GM12801 (cell line): Measurements from ENCODE around the gene LAMP1.

Experiments
- TF ChIP-seq, protein P1 (sequence below): IDR thresholded peaks from one replicate; pipeline ENCODE4 v1.5.1; 2011; ENCODE audit warnings: control low read depth; ENCODE audit not compliant: insufficient read length; ENCODE audit errors: extremely low read depth

Gene LAMP1

DNA sequence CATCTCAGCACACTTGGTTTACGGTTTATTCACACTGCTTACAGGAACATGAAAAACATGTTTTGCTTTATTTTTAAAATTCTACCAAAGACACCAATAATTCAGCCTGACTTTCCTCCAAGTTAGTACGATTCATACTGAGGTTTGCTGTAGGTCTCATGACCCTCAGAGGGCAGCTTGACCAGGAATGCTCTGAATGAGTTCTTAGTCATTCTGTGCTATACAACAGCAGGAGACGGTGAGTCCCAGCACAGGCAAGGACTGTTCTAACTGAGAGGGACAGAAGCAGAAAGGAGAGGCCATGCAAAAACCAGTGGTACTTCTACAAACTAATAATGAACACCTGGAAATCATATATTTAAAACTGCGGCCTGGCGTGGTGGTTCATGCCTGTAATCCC lies 60.5 kb downstream of the LAMP1 start:
- TF ChIP-seq, protein P1, sequence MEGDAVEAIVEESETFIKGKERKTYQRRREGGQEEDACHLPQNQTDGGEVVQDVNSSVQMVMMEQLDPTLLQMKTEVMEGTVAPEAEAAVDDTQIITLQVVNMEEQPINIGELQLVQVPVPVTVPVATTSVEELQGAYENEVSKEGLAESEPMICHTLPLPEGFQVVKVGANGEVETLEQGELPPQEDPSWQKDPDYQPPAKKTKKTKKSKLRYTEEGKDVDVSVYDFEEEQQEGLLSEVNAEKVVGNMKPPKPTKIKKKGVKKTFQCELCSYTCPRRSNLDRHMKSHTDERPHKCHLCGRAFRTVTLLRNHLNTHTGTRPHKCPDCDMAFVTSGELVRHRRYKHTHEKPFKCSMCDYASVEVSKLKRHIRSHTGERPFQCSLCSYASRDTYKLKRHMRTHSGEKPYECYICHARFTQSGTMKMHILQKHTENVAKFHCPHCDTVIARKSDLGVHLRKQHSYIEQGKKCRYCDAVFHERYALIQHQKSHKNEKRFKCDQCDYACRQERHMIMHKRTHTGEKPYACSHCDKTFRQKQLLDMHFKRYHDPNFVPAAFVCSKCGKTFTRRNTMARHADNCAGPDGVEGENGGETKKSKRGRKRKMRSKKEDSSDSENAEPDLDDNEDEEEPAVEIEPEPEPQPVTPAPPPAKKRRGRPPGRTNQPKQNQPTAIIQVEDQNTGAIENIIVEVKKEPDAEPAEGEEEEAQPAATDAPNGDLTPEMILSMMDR: no peak

DNA sequence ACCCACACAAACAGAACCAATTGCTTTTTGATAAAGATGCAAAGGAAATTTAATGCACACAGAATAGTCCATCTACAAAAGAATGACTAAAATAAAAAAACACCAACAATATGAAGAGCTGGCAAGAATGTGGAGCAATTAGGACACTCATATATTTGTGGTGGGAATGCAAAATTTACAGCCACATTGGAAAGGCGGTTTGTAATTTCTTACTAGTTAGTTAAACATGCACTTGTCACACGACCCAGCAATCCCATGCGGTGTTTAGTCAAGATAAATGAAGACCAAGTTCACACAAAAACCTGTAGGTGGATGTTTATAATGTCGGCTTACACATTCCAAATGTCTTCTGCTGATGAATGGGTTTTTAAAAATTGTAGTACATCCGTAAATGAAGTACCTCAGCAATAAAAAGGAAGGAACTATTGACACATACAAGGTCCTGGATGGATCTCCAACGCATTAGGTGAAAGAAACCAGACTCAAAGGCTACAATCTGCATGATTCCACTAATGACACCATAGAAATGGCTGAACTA lies 61.7 kb downstream of the LAMP1 start:
- TF ChIP-seq, protein P1: no peak

DNA sequence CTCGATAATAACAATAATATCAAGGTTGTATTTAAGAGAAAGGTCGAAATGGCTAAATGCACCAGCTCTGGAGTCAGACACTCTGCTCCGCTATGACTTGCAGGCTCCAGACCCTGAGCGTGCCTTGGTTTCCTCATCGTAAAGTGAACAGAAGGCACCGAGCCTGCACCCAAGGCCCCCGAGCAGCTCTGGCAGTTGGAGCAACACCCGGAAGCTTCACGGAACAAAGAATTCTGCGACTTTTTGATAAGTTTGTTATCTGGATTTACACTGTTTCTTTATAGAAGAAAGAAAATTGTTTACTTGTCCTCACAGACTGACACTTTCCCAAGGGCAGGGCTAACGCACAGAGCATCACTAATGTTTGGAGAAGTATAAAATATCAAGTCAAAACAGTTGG lies 62.5 kb downstream of the LAMP1 start:
- TF ChIP-seq, protein P1: no peak

DNA sequence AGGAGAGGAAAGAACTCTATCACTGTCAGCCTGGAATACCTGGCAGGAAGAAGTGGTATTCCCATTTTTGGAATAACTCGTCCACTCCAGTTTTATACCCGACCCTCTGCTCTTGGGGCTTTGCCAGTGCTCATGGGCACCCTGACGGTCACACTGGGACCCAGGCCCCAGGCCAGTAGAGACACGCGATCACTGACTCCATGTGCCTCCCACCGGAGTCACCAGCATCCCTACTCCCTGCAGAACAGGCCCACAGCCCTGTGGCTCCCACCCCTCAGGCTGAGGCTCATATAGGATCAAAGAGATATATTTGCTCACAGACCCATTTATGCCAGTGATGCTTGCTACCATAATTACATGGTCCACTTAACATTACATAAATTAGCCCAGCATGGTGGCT lies 63.4 kb downstream of the LAMP1 start:
- TF ChIP-seq, protein P1: no peak

DNA sequence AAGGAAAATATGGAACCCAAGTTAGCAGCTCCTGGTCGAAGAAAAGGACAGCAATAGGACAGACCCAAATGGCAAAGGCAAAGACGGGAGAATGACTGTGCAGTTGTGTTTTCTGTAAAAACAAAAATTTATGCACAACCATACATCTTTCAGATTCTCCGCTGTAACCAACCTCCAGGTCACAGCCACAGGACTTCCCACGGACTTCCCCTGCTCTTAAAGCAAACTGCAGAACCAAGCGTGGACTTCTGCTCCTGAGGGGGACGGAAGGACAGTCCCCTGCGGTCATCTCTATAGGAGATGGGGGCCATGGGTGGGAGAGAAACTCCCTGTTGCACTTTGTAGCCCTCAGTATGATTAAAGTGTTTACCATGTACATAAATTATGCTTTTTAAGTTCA lies 64.4 kb downstream of the LAMP1 start:
- TF ChIP-seq, protein P1: no peak

DNA sequence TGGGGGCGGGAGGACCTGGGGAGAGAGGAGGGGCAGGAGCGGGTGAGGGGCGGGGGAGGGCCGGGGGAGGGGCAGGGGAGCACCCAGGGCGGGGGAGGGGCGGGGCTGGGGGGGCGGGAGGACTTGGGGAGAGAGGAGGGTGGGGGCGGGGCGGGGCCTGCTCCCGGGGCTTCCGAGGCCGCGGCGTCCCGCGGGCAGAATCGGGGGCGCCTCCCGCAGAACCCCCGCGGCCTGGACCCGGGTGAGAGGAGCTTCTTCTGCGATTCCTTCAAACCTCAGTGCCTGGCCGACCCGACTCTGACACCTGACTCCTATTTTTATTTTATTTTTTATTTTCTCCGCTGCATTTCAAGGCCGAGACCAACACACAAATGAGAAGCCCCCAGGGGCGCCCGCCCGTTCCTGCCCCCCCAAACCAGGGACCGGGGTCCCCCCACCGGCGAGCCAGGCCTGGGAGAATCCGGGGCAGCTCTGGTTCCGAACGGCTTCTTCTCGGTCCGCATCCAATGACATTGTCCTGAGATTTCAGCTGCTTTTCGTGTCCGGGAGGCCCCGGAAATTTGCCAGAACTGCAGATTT lies 67.4 kb downstream of the LAMP1 start:
- TF ChIP-seq, protein P1: no peak

DNA sequence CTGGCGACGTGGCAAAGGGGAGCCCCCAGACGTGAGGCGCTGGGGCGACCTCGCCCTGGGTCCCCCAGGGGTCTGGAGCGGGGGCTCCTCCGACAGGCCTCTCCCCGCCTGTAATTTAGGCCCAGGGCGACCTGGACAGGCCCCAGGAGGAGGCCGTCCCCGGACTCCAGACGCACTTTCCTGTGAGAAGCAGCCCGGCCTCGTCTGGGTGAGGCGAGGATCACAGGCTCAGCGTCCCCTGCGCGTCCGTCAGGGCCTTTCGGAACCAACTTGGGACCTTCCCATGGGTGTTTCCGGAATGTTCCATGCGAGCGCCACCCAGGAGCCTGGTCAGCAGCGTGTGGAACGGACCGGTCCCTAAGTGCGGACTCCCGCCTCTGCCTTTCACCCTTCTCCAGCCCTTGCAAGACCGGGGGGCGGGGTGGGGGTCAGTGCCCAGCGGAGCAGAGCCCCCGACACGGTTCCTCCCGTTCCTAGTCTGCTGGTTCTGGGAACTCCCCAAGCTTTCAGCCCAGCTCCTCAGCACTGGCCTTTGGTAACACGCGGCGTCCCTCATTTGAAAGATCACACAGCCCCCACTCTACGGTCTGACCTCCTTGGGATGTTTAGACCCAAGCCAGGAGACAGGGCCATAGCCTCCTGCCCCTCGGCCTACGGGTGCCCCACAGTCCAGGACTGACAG lies 68.0 kb downstream of the LAMP1 start:
- TF ChIP-seq, protein P1: no peak
